Right ventricle myocardium inferior (tissue), 1 donor: Measurements from ENCODE around the gene PRPF40A. TPM values are rescaled to one million over a fixed set of nuclear protein-coding genes. Genes with fewer than 3 reads are reported as not detected.

Experiments
- ATAC-seq: fragments of 200-7000 bp; cut with Tn5 transposase; one replicate; pipeline ENCODE4 v1.9.1; 2020; ENCODE audit warnings: mild to moderate bottlenecking, moderate library complexity
- DNase-seq: peaks from one replicate; pipeline ENCODE4 v3.0.0; 2021; ENCODE audit errors: missing footprints
- intact Hi-C: fragments of 100-400 bp; cut with DNase I; formaldehyde crosslinking; loops from one replicate; pipeline ENCODE4 v1.11.0; 2022
- total RNA-seq: library from RNA; stranded (reverse); fragmentation: NEBNext Ultra II Directional; extraction: Animal tissue kit (Norgen Biotek cat#: 25700); gene quantifications from one replicate; pipeline ENCODE4 v1.2.1, GENCODE V29; 2021
- donor health status: DM: no; HTN: yes; CAD: no; lungs with severe emphysema.

Gene PRPF40A
- total RNA-seq, 1 donor from 2014 or later, result 36.0 TPM

- ATAC-seq, result no peak
- intact Hi-C loops, result no loop called here
- no peak for DNase-seq
These were observed 111.2 kb downstream of the PRPF40A start for GRCh38 chr2:152606081-152606480.

DNA sequence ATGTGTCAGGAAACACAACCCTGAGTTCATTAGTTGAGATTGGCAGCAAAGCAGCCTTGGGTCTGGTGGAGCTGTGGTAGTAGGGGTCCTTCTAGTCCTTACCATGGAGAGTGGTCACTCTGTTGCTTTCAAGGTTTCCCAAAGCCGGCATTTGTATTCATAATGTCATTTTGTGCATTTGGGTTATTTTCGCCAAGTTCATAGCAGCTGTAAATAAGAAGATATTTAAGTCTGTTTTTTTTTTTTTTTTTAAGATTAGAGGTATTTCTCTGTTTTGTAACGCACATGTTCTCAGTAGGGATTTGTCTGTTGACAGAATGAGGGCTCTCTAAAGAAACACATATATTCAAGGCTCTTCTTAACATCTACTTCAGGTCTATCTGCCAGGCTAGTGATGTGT is 114.1 kb downstream of the PRPF40A start:
- no peak for DNase-seq
- no peak for ATAC-seq
- intact Hi-C loops, result no loop called here

DNA sequence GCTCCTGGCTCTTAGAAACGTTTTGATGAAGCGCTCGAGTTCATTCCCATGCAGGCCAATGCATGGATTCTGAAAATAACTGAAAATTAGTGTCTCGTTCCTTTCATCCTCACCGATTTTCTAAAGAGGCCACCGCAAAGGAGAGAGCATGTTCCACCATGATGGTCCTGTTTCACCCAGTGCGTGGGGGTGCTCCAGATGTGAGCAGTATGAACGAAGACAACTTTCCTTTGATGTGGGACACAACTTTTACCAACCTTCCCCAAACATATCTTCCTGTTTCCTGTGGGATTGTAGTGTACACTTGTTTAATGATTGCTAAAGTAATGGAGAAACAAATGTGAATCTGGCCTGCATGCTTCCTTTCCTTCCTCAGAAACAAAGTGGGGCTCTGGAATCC is 114.5 kb downstream of the PRPF40A start:
- DNase-seq, result no peak
- ATAC-seq, result no peak
- intact Hi-C loops, result no loop called here

Other genes with a start within 250 kb of the PRPF40A start
- gene ARL6IP6, start 1.2 kb upstream of the PRPF40A start, total RNA-seq, result 5.7 TPM